Mammary epithelial cell (primary cell): ENCODE results near the gene FBXW5.

Source experiments
- CTCF ChIP-seq, 2 donors: IDR thresholded peaks in 1 of 2; conservative IDR thresholded peaks in 1 of 2; 2 replicates each; pipeline ENCODE4 v1.5.1; 2011 to 2012; ENCODE audit warnings: inconsistent platforms in 2 of 2, low read length in 2 of 2, mild to moderate bottlenecking in 2 of 2, control low read depth in 1 of 2, low read depth in 1 of 2; ENCODE audit not compliant: insufficient read depth in 1 of 2; ENCODE audit errors: extremely low read depth in 1 of 2
- EZH2 ChIP-seq: IDR thresholded peaks from 2 replicates; pipeline ENCODE4 v1.6.1; 2012; ENCODE audit warnings: low read length, inconsistent platforms, borderline replicate concordance

GRCh38 chr9:136953771-136954269, 9.3 kb upstream of the FBXW5 start:
- TF ChIP-seq CTCF (conservative IDR thresholded peaks at IDR 0.05 in 1 of 2, IDR thresholded peaks at IDR 0.05 in 1 of 2; ENCODE audit: extremely low read depth in 1 of 2, insufficient read depth in 1 of 2, low read depth in 1 of 2, low read length in 2 of 2) (no peak), EZH2 (no peak)
